Measurements from ENCODE around the gene GPT2. TPM values are rescaled to one million over a fixed set of nuclear protein-coding genes. Genes with fewer than 3 reads are reported as not detected.
A peak's percentile ranks its signal among the peaks of the same experiment; 100 is the strongest.

The GPT2 gene
- total RNA-seq, 2 experiments from 2014 or later: 0.47 TPM; not detected in 1

DNA sequence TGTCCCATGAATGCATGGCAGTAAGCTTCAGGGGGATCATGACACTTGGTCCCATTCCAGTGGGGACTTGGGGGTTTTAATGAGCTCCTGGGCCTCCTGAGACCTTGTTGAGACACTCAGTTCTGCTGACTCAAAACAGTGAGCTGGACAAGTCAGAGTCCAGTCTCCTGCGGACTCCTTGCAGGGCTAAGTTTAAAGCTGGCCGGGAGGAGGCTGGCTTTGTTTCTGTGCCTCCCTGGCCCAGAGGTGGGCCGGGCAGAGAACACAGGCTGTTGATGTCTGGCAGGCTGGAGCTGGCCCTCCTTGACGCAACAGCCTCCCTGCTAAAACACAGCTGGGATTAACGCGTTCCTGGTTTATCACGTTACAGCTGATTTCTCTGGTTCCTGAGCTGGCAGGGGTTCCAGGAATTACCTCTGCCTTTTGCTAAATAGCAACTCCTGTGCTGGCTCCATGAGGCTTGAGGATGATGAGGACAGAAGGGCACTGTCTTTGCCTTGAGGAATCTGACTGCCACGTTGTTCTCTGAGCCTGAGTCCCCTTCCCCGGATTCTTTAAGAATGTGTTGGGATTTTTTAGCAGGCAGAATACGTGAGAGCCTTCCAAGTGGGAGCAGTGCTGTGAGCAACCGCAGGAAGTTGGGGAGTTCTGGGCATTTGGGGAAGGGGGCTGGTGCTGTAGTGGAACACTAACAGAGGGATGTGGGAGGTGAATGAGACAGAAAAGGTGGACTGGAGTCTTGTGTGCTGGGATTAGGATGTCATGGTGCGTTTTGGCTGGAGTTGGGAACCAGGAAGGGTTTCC, 2.0 kb downstream of the GPT2 start:
- H3K36me3 ChIP-seq (ENCODE audit: insufficient read depth, low read length): no peaks in the 10 kb centered on the region
- H3K4me1 ChIP-seq (ENCODE audit: insufficient read depth, low read length): peaks cover 12% of the 10 kb centered on the region
- no peak overlapping the region for H3K27ac ChIP-seq (ENCODE audit: low read depth in 1 of 2, low read length in 2 of 2)
- H3K4me1 Mint-ChIP-seq (ENCODE audit: low read depth): peaks cover 17% of the 10 kb centered on the region
- peak overlapping the region; percentile 82 for H3K4me3 Mint-ChIP-seq
- no peaks in the 10 kb centered on the region for H3K9me3 ChIP-seq (ENCODE audit: control insufficient read depth in 1 of 2, insufficient read depth in 1 of 2, low read length in 2 of 2)
- no peak overlapping the region for H3K27ac Mint-ChIP-seq
- ATAC-seq (ENCODE audit: poor library complexity) (no peak), DNase-seq (no peak)
- intact Hi-C loops (cut with DNase I, micrococcal nuclease): no loop called here
- POLR2A ChIA-PET: interaction anchor here (3.2 kb wide), 1 partner anchor 87 kb away, joined by 22 read pairs; the partner anchor contains the start of gene DNAJA2
- H3K9me3 Mint-ChIP-seq: no peaks in the 10 kb centered on the region
- H3K27me3 ChIP-seq (ENCODE audit: control insufficient read depth in 1 of 2, insufficient read depth in 2 of 2, low read length in 2 of 2): peaks cover 0 to 6% of the 10 kb centered on the region in 2 experiments
- H3K27me3 Mint-ChIP-seq: peaks cover 13% of the 10 kb centered on the region
- no peak overlapping the region for H3K4me3 ChIP-seq (ENCODE audit: low read length)
- H3K36me3 Mint-ChIP-seq (ENCODE audit: low read depth): no peaks in the 10 kb centered on the region
- CTCF ChIA-PET: no interaction called here
- TF ChIP-seq, protein P1, sequence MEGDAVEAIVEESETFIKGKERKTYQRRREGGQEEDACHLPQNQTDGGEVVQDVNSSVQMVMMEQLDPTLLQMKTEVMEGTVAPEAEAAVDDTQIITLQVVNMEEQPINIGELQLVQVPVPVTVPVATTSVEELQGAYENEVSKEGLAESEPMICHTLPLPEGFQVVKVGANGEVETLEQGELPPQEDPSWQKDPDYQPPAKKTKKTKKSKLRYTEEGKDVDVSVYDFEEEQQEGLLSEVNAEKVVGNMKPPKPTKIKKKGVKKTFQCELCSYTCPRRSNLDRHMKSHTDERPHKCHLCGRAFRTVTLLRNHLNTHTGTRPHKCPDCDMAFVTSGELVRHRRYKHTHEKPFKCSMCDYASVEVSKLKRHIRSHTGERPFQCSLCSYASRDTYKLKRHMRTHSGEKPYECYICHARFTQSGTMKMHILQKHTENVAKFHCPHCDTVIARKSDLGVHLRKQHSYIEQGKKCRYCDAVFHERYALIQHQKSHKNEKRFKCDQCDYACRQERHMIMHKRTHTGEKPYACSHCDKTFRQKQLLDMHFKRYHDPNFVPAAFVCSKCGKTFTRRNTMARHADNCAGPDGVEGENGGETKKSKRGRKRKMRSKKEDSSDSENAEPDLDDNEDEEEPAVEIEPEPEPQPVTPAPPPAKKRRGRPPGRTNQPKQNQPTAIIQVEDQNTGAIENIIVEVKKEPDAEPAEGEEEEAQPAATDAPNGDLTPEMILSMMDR (IDR thresholded peaks at IDR 0.05): no peak

DNA sequence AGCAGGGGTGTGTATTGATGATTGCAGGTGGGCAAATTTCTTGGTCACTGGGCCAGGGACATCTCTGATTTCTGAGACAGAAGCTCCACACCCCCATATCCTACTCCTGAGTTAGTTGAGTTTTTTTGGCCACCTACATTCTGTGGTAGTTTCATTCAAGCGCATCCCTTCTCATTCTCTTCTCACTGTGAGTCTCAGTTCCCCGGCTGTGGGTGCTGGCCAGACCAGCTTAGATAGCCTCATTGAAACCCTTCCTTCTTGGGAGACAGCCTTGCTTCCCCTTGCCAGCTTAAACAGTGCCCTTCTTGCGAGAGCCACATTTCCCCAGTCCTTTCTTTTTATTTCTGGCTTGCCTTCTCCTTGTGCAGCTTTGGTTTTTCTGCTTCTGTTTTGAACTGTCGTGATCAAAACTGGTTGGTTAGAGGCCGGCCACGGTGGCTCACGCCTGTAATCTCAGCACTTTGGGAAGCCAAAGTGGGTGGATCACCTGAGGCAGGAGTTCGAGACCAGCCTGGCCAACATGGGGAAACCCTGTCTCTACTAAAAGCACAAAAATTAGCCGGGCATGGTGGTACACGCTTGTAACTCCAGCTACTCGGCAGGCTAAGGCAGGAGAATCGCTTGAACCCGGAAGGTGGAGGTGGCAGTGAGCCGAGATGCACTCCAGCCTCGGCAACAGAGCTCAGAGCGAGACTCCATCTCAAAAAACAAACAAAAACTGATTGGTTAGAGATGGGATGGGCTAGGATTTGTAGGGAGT, 2.8 kb downstream of the GPT2 start:
- Mint-ChIP-seq H3K27ac (no peak overlapping the region), H3K27me3 (peaks cover 13% of the 10 kb centered on the region), H3K4me1 (ENCODE audit: low read depth) (peaks cover 17% of the 10 kb centered on the region), H3K36me3 (ENCODE audit: low read depth) (no peaks in the 10 kb centered on the region), H3K4me3 (peak overlapping the region; percentile 60), H3K9me3 (no peaks in the 10 kb centered on the region)
- TF ChIP-seq, protein P1 (IDR thresholded peaks at IDR 0.05): no peak
- no peak overlapping the region for H3K4me3 ChIP-seq (ENCODE audit: low read length)
- ChIA-PET POLR2A (no interaction called here), CTCF (no interaction called here)
- intact Hi-C loops (cut with DNase I, micrococcal nuclease): no loop called here
- DNase-seq (no peak), ATAC-seq (ENCODE audit: poor library complexity) (no peak)
- H3K27me3 ChIP-seq (ENCODE audit: control insufficient read depth in 1 of 2, insufficient read depth in 2 of 2, low read length in 2 of 2): peaks cover 0 to 6% of the 10 kb centered on the region in 2 experiments
- no peaks in the 10 kb centered on the region for H3K36me3 ChIP-seq (ENCODE audit: insufficient read depth, low read length)
- H3K27ac ChIP-seq (ENCODE audit: low read depth in 1 of 2, low read length in 2 of 2): no peak overlapping the region
- no peaks in the 10 kb centered on the region for H3K9me3 ChIP-seq (ENCODE audit: control insufficient read depth in 1 of 2, insufficient read depth in 1 of 2, low read length in 2 of 2)
- peaks cover 12% of the 10 kb centered on the region for H3K4me1 ChIP-seq (ENCODE audit: insufficient read depth, low read length)

DNA sequence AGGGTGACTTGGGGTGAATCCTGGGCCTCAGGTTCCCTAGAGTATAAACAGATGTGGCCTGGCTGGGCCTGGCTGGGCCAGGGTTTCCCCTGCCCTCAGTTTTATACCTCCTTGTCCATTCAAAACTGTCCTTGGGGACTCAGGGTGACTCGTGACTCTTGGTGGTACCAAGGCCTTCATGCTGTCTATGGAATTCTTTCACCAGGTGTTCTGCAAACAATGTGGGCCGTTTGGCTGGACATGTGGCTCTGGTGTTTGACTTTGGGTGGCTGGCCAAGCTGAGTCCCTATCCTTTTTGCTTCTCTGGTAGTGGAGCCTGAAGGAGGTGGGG, 3.3 kb downstream of the GPT2 start:
- H3K4me1 ChIP-seq (ENCODE audit: insufficient read depth, low read length): peaks cover 12% of the 10 kb centered on the region
- Mint-ChIP-seq H3K27ac (no peak overlapping the region), H3K4me1 (ENCODE audit: low read depth) (peaks cover 14% of the 10 kb centered on the region), H3K27me3 (peaks cover 10% of the 10 kb centered on the region), H3K9me3 (no peaks in the 10 kb centered on the region), H3K36me3 (ENCODE audit: low read depth) (no peaks in the 10 kb centered on the region), H3K4me3 (peak overlapping the region; percentile 45)
- no peak overlapping the region for H3K27ac ChIP-seq (ENCODE audit: low read depth in 1 of 2, low read length in 2 of 2)
- ChIA-PET CTCF (no interaction called here), POLR2A (no interaction called here)
- ATAC-seq (ENCODE audit: poor library complexity) (no peak), DNase-seq (no peak)
- intact Hi-C loops (cut with DNase I, micrococcal nuclease): no loop called here
- peaks cover 0 to 6% of the 10 kb centered on the region in 2 experiments for H3K27me3 ChIP-seq (ENCODE audit: control insufficient read depth in 1 of 2, insufficient read depth in 2 of 2, low read length in 2 of 2)
- H3K9me3 ChIP-seq (ENCODE audit: control insufficient read depth in 1 of 2, insufficient read depth in 1 of 2, low read length in 2 of 2): no peaks in the 10 kb centered on the region
- TF ChIP-seq, protein P1 (IDR thresholded peaks at IDR 0.05): no peak
- no peak overlapping the region for H3K4me3 ChIP-seq (ENCODE audit: low read length)
- H3K36me3 ChIP-seq (ENCODE audit: insufficient read depth, low read length): no peaks in the 10 kb centered on the region
